Glutamatergic neuron (in vitro differentiated cells): ENCODE data around the gene ARL15. TPM values are rescaled to one million over a fixed set of nuclear protein-coding genes. Genes with fewer than 3 reads are reported as not detected.

Source experiments
- DNase-seq: peaks from one replicate; pipeline ENCODE4 v3.0.0; 2022
- H3K27ac Mint-ChIP-seq: one replicate; pipeline ENCODE4 v1.8.0; 2020; ENCODE audit warnings: mild to moderate bottlenecking, mixed read lengths, inconsistent platforms; ENCODE audit not compliant: unreplicated experiment
- H3K27me3 Mint-ChIP-seq: one replicate; pipeline ENCODE4 v1.8.0; 2020; ENCODE audit warnings: mild to moderate bottlenecking, moderate library complexity, mixed read lengths, inconsistent platforms; ENCODE audit not compliant: unreplicated experiment
- H3K36me3 Mint-ChIP-seq: one replicate; pipeline ENCODE4 v1.8.0; 2020; ENCODE audit warnings: mild to moderate bottlenecking, mixed read lengths, inconsistent platforms; ENCODE audit not compliant: unreplicated experiment
- H3K4me1 Mint-ChIP-seq: one replicate; pipeline ENCODE4 v1.8.0; 2020; ENCODE audit warnings: mild to moderate bottlenecking, low read depth, mixed read lengths, inconsistent platforms; ENCODE audit not compliant: unreplicated experiment
- H3K4me3 Mint-ChIP-seq: one replicate; pipeline ENCODE4 v1.8.0; 2020; ENCODE audit warnings: mild to moderate bottlenecking, mixed read lengths, inconsistent platforms; ENCODE audit not compliant: unreplicated experiment
- H3K9me3 Mint-ChIP-seq: one replicate; pipeline ENCODE4 v1.8.0; 2020; ENCODE audit warnings: mild to moderate bottlenecking, moderate library complexity, mixed read lengths, inconsistent platforms; ENCODE audit not compliant: unreplicated experiment
- total RNA-seq: library from RNA; stranded (reverse); fragmentation: NEBNext Ultra II Directional; extraction: Animal tissue kit (Norgen Biotek cat#: 25700); gene quantifications from one replicate; pipeline ENCODE4 v1.2.1, GENCODE V29; 2021; ENCODE audit not compliant: unreplicated experiment
- TF ChIP-seq, protein P1 (sequence below): fragments of 200-600 bp; sonication (generic); IDR thresholded peaks from one replicate; pipeline ENCODE4 v1.5.0; 2021; ENCODE audit not compliant: partially characterized antibody, unreplicated experiment

ARL15 gene
- total RNA-seq, 1 donor from 2014 or later, result 37.4 TPM

DNA sequence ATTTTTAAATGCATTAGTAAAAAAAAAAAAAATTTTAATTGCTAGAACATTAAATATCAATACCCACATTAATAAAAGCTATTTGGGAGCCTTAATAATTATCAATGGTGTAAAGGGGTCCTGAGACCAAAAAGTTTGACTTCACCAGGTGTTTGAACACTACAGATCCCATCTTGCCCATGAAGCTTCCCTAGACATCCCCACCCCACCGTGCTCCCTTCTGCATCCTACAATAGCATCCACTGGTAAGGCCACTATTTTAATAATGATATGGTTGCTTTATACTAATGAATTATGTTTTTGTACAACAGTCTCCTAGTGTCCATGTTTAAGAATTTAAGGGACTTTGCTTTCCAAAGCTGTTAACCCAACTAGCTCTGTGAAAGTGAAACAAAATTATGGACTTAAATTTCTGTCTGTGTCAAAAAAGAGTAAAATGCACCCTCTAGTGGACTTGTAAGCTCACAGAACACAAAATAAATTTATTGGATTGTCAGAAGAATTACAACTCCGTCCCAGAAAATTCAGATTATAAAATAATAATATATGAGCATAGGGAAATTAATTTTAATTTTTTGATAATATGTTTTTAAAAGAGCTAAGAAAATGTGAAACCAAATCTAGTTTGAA lies 76.0 kb downstream of the ARL15 start:
- DNase-seq, result no peak
- H3K27me3 Mint-ChIP-seq, result no peaks in the 10 kb centered on the region
- no peaks in the 10 kb centered on the region for H3K36me3 Mint-ChIP-seq
- peaks cover 1% of the 10 kb centered on the region for H3K9me3 Mint-ChIP-seq
- no peak overlapping the region for H3K27ac Mint-ChIP-seq
- TF ChIP-seq, protein P1, sequence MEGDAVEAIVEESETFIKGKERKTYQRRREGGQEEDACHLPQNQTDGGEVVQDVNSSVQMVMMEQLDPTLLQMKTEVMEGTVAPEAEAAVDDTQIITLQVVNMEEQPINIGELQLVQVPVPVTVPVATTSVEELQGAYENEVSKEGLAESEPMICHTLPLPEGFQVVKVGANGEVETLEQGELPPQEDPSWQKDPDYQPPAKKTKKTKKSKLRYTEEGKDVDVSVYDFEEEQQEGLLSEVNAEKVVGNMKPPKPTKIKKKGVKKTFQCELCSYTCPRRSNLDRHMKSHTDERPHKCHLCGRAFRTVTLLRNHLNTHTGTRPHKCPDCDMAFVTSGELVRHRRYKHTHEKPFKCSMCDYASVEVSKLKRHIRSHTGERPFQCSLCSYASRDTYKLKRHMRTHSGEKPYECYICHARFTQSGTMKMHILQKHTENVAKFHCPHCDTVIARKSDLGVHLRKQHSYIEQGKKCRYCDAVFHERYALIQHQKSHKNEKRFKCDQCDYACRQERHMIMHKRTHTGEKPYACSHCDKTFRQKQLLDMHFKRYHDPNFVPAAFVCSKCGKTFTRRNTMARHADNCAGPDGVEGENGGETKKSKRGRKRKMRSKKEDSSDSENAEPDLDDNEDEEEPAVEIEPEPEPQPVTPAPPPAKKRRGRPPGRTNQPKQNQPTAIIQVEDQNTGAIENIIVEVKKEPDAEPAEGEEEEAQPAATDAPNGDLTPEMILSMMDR, result peak; percentile 63
- peaks cover 2% of the 10 kb centered on the region for H3K4me1 Mint-ChIP-seq
- H3K4me3 Mint-ChIP-seq, result no peak overlapping the region

DNA sequence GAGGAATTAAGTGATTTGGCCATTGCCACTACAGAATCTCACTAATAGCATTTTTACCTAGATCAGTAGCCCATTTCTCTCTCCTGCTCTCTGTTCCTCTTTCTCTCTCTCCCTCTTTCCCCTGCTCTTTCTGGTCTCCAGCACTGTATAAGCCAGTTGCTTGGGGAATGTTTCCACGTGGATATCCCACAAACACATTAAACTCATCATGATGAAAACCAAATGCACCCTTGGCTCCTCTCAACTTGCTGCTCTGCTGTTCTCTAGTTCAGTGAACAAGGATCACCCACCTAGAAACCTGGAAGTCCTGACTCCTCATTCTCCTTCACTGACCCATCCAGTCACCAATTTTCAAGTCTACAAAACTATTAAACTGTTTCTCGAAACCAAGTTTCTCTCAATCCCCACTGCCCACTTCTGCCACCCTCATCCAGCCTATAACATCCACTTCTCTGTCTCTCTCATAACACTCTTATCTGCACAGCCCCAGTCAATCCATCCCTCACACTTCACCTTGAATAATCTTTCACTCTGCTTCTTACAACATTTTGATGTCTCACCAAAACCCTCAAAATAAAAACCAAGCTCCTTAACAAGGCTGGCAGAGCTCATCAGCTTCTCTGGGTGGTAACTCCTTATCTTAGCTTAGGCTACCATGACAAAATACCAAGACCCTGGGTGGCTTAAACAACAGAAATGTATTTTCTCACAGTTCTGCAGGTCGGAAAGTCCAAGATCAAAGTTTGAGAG lies 79.3 kb downstream of the ARL15 start:
- peaks cover 2% of the 10 kb centered on the region for H3K4me1 Mint-ChIP-seq
- no peak overlapping the region for H3K27ac Mint-ChIP-seq
- TF ChIP-seq, protein P1, result no peak
- H3K36me3 Mint-ChIP-seq, result no peaks in the 10 kb centered on the region
- no peak overlapping the region for H3K4me3 Mint-ChIP-seq
- no peak for DNase-seq
- H3K27me3 Mint-ChIP-seq, result no peaks in the 10 kb centered on the region
- peaks cover 1% of the 10 kb centered on the region for H3K9me3 Mint-ChIP-seq

DNA sequence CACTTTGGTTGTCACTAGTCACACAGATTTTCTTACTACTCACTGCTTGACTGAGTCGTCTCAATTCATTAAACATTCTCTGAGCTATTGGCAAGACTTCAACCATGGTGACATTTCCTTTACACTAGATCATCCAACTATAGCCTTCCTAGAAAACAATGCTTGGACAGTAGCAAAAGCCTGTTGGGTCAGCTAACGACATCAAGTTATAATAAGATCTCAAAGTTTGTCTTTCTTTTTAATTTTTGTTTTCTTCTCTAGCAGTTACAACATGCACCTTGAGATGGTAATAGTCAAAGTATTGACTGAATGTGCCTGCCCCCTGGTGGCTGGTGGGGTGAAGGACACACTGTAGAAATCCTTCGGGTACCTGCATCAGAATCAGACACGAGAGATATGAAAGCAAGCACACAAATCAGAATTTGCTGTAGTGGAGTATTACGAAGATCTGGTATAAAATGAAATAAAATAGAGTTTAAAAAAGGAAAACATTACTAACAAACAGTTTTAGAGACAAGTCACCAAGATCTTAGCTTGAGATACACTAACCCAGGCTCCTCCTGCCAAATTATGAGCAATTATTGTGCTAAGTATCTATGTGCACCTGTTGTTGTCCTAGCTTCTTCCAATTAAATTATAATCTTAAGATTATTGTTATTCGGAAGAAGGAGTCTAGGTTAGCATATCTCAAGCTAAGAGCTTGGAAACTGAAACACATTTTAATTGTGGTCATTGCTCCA lies 81.2 kb downstream of the ARL15 start:
- Mint-ChIP-seq H3K27me3 (no peaks in the 10 kb centered on the region), H3K36me3 (no peaks in the 10 kb centered on the region), H3K4me1 (peaks cover 5% of the 10 kb centered on the region), H3K27ac (no peak overlapping the region), H3K4me3 (no peak overlapping the region), H3K9me3 (peaks cover 1% of the 10 kb centered on the region)
- peak; percentile 88 for DNase-seq
- TF ChIP-seq, protein P1, result peak; percentile 97

DNA sequence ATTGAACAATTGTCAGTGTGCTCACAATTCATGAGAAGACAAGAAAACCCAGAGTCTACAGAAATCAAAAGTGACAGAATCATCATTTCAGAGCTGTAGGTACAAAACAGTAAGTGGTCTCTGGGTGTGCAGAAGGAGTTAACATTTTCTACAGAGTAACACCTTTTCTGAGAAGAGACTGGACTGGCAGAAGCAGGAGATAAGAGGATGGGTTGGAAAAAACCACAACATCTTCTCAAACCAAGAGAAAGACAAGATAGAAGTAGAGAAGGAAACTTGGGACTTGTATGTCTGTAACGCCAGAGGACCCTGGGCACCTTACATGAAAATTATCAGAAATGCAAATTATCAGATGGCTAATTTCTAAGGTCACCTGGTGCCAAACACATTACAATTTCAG lies 82.6 kb downstream of the ARL15 start:
- H3K4me3 Mint-ChIP-seq, result no peak overlapping the region
- no peak overlapping the region for H3K27ac Mint-ChIP-seq
- H3K4me1 Mint-ChIP-seq, result peaks cover 5% of the 10 kb centered on the region
- TF ChIP-seq, protein P1, result no peak
- no peak for DNase-seq
- no peaks in the 10 kb centered on the region for H3K36me3 Mint-ChIP-seq
- no peaks in the 10 kb centered on the region for H3K27me3 Mint-ChIP-seq
- H3K9me3 Mint-ChIP-seq, result peaks cover 1% of the 10 kb centered on the region

DNA sequence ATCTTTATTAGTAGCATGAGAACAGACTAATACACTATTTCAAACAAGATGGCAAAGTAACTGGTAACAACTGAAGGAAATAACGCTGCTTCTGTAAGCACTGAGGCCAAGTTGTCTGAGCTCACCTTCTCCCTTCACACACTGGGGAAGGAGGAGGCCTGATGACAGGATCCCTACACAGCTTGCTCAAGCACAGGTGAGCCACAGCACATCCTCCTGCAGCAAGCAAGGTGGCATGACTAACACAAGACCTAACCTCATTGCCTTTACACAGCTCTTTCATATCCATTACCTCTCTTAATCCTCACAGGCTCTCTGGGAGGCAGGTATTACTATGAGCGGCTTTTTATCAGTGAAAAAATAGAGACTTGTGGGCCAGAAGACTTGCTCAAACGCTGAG lies 83.3 kb downstream of the ARL15 start:
- Mint-ChIP-seq H3K36me3 (no peaks in the 10 kb centered on the region), H3K9me3 (peaks cover 1% of the 10 kb centered on the region), H3K4me3 (no peak overlapping the region), H3K27ac (no peak overlapping the region), H3K27me3 (no peaks in the 10 kb centered on the region), H3K4me1 (peaks cover 4% of the 10 kb centered on the region)
- no peak for DNase-seq
- TF ChIP-seq, protein P1, result no peak
